Putamen (tissue), 1 donor: ENCODE data around the gene CXCL8.

Experiments
- DNase-seq: peaks from one replicate; pipeline ENCODE4 v3.0.0-alpha.2; 2016; ENCODE audit warnings: low spot score

Gene CXCL8

DNA sequence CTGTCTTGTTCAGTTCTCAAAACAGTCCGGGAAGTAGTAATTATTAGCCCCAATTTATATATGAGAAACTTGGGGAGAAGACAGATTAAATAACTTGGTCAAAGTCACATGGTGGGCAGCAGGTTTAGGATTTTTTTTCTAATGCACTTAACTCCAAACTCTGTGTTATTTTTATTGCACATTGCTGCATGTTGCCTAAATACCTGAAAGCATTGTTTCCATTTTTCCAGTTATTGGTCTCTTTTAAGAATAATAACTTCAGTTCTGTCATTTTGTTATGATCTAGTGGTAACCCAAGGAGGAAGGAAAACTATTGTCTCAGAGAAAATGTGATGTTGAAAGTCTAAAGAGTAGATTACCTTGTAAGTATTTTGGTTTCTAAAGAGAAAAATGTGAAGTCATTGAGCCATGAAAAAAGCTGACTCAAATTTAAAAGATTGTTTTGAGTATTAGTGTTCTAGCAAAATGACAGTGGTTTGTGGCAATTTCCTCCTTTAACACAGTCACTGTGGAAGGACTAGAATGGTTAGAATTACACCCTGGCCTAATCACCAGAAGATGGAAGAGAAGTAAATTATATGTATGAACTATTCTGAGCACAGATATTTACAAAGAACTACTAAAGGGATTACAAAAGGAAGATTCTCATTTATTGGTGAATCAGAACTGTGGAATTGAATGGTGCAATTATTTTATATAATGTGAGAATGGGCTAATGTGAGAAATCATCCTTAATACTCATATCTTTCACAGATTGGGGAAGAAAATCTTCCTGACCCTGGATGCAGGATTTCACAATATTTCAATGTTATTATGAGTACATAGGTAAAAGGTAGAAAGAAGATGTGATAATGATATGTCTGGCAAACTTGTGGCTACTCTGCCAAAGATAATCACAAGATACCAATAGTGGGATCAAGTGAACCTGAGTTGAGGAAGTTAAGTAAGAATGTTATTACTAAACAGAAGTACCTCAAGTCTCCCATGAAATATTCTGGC is 21.7 kb upstream of the CXCL8 start:
- DNase-seq, result no peak

DNA sequence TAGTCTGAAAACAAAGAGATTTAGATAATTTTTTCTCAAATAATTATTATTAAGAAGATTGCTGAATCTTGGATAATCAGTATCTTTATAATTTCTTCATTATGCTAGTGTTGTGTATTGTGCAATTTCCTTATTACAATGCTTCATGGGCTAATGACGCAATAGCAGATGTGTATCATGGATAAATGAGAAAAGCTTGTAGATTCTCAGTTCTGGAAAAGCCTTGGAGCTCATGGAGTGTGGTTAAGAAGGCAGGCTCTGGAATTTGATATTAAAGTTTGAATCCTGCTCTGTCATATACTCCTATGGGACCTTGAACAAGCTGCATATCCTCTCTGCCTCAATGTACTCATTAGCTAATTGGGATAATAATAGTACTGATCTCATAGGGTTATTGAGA is 18.9 kb upstream of the CXCL8 start:
- no peak for DNase-seq

DNA sequence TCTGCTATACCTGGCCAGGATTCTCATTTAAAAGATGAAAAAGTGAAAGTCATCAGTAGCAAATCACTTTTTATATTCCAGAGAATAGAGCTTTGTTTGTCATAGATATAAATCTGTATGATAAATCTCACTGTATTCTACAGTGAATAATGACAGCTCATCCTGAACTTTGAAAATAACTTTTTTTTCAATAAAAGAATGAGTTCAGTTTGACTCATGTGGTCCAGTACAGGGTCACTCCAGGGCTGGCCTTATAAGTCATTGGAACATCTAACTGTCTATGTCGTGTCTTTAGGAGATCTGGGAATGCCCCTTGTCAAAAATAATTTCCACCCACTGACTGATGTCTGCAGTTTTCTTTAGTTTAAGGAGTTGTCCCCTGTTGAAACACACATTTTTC is 18.5 kb upstream of the CXCL8 start:
- no peak for DNase-seq

DNA sequence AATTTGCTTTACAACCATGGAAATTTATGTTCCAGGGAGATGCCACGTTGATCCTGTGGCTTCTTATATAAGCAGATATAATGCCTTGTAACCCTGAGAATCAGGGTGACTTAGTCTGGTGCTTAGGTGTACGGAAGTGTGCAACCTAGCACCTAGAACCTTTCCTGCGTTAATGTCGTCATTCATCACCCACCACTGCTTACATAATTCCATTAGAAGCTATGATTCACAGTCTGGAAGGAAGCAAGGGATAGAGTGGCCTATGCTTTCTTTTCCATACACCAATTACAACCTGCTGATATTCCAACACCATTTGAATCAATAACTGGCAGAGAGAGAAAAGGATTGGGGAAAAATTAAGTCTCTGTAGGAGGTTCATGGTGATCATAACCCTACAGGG is 17.3 kb upstream of the CXCL8 start:
- no peak for DNase-seq

DNA sequence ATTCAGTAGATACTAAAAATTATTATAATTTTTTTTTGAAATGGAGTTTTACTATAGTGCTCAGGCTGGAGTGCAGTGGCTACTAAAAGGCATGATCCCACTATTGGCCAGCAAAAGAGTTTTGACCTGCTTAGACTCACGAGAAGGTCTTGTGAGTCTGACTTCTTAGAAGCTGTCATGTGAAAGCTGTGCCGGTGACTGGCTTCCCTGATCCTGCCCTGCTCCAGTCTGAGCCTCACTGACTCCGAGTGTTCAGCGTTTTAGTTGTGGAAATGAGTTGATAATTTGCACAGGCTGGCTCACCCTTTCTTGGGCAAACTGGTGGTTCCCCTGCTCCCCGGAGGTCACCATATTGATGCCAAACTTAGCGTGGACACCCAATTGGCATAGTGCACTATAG is 16.4 kb upstream of the CXCL8 start:
- DNase-seq, result no peak

DNA sequence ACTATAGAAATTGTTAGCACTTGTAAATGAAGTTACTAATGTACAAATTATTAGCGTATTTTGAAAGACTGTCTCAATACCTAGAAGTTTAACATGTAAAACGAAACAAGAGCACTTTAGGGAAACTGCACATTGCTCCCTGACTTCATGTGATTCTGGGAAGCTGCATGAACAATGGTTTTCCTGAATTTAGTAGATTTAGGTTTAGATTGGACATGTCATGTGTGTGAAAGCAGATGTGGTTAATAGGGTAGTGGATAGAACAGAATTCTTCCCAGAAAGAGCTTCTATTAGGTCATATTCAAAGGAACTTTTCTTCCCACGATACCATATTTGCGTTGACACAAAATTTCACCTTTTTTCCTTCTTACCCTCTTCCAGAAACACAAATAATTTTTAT is 14.9 kb upstream of the CXCL8 start:
- no peak for DNase-seq

DNA sequence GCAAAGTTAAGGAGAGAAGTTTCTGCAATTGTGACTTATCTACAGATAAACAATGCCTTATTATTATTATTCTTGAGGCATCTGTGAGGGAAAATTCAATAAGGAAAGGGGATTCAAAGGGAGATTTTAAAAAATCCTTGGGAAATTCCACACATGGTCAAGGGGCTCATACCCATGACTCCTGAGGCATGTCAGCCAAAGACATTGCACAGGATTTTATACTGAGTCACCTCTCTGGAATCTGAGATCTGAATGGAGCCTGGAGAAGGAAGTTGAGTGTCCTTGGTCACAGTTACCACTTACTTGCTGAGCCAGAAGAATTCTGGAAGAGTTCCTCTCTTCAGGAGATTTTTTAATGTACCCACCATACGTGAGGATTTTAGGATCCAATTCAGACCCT is 14.4 kb upstream of the CXCL8 start:
- no peak for DNase-seq

DNA sequence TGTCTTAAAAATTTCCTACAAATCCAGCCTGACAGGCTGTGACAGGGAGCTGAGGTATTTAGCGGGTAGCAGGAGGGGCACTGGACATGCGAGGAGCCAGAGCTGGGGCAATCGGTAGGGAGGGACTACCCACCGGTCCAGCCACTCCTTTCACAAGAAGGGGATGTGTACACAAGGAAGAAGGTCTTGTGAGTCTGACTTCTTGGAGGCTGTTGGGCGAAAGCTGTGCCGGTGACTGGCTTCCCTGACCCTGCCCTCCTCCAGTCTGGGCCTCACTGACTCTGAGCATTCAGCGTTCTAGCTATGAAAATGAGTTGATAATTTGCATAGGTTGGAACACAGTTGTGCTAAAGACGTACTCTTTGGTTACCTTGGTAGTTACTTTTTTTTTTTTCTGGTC is 12.7 kb upstream of the CXCL8 start:
- DNase-seq, result no peak

DNA sequence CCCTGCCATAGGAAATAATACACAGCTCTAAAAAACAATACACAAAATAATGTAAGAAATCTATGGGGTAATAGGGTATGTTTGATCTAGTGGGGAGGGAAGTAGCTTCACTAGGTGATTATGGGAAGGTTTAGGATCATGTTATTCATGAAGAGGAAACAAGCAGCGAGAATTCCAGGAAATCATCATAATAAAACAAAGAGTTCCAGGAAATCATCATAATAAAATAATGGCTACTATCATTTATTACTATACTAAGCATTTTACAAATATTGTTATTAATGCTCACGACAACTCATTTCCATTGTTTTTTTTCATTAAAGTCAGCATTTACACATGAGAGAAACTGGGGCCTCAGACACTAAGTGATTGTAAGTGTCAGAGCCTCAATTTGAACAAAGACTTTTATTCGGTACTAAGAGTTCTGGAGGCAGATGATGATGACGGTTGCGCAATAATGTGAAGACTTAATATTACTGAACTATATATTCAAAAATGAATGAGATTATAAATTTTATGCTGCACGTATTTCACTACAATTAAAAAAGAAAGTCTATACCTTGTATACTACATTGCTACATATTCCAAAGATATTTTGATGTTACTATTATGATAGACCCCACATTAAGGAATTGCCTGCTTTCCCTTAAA is 12.2 kb upstream of the CXCL8 start:
- DNase-seq, result no peak

DNA sequence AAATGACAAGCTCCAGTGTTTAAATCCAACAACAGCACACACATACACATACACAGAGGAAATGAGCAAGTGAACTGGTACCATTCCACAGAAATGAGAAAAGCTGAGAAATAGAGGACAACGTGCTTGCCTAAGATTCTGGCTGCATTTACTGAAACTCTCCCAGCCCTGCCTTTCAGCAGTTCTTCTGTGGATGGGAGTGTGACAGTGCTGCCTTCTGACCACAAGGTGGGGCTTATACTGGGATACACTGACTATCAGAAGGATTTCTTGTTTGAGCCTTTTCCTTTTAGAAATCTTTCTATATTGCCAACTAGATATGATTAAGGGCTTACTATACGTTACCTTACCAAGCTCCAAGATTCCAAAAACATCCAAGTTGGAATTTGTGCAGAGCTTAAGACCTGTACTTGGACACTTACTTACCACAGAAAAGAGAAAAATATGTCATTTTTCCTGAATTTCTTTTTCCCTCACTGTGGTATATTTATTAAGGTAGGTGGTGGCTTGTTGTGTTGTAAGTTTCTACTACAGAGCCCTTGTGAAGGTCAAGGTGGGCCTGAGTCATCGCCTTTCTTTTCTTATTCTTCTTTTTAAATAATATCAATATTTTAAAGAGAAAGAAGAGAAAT is 10.7 kb upstream of the CXCL8 start:
- peak; percentile 42 for DNase-seq

DNA sequence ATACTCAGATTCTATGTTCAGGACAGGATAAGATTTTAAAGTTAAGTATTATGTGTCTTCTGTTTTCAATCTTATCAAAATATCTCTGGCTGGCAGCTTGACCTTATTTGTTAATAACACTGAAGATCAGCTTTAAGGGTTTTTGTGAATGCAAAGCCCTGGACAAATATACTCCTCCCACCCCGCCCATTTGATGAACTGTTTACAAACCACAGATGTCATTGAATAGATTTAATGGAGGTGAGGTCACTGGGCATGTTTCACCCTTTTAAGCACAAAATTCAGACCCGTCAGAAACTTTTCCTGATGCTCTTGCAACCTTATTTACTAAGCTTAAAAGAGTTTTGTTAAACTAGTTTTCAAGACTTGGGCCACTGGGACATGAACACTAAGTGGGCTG is 10.1 kb upstream of the CXCL8 start:
- no peak for DNase-seq

DNA sequence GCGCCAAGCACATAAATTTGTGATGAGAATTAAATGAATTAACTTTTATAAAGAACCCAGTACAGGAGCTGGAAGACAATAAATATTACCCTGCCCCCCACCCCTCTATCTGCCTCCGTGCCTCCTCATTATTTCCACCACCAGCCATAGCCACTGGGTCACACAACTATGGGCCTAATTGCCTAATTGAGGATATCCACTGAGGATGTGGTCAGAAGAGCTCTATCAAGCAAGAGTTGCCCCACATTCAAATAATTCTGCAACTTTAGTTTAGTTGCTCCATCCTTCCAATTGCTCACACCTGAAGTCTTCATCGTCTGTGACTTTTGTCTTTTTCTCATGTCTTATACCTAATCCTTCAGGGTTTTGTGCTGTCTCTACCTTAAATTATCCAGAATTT is 9.5 kb upstream of the CXCL8 start:
- DNase-seq, result no peak

DNA sequence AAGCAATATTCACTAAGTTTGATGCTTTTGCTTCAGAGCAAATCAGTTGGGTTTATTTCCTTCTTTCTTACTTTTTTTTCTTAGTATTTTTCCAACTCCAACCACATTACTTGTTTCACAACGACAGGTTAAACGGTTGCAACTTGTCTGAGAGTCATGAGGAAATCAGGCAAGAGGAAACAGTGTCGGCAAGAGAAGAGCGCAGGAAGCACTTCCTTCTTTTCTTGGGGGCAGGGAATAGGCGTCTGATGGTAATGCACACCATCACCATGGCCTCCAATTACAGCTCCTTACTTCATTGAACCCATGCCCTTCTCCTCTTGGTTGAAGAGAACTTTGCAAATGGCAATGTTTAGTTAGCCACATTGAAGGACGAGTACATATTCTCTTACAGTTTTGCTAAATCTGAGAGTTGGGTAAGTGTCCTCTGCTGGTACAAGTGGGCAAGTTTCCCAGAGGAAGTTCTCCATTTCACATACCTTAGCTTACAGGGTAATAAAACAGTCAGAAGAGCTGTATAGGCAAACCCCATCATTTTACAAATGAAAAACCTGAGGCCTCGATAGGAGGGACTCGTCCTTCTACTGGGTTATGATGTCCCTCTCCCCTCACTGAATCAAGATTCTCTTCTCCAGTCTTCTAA is 8.3 kb upstream of the CXCL8 start:
- no peak for DNase-seq

DNA sequence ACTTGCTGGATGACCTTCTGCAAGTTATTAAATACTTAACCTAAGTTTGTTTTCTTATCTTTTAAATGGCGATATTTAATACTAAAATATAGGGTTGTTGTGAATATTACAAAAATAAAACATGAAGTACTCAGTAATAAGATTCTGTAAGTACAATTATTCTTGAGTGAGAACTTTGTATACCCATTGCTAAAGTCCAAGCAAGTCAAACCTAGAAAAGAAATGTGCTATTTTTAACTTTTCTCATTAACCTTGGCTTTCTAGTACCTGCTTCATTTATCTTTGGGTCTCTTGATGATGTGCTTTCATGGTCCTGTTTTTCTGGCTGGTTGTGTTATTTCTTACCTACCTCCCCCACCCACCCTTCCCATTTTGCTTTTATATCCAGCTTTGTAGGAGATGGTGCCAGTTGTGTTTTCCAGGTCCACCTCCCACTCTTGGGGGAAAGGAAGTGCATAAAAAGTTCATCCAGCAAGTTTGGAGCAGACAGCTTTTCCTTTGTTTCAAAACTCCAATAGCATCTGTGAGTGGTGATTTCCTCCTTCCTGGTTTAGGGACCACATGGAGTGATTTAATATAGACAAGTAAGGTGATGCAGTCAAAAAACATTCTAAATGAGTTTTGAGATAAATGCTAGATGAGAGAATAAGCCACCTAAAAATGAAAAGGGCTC is 7.5 kb upstream of the CXCL8 start:
- DNase-seq, result no peak

DNA sequence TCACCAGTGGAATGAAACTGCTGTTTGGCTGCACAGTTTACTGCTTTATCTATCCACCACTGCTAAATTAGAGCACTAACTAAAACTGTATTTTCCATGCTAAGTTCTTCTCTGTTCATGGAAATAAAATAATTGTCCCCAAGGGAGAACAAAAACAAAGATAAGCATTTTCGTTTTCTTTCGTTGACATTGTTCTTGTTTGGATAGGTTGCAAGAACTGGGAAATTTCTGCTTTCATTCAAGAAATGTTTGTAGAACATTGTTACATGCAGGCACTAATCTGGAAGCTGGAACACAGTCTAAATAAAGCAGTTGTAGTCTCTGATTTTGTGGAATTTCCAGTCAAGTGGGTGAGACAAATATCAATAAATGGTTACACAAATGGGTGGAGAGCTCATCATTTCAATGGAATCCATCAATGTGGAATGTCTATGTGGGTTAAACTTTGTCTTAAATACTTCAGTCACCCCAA is 5.8 kb upstream of the CXCL8 start:
- no peak for DNase-seq

DNA sequence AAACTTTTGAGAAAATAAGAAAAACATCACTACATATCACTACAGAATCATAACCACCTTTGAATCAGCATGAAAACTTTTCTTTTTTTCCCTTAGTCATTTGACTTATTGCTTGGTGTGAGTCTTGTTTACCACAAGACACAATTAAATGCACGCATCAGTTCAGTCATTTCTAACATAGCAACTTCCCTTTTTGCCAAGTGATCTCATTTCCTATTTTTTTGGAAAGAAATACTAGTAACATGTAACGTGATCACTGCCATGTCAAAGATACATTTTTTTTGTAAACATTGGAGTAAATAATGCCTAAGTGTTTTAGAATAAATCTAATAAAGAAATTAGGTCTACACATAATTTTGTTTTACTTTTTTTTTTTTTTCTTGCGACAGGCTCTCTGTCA is 5.1 kb upstream of the CXCL8 start:
- no peak for DNase-seq

DNA sequence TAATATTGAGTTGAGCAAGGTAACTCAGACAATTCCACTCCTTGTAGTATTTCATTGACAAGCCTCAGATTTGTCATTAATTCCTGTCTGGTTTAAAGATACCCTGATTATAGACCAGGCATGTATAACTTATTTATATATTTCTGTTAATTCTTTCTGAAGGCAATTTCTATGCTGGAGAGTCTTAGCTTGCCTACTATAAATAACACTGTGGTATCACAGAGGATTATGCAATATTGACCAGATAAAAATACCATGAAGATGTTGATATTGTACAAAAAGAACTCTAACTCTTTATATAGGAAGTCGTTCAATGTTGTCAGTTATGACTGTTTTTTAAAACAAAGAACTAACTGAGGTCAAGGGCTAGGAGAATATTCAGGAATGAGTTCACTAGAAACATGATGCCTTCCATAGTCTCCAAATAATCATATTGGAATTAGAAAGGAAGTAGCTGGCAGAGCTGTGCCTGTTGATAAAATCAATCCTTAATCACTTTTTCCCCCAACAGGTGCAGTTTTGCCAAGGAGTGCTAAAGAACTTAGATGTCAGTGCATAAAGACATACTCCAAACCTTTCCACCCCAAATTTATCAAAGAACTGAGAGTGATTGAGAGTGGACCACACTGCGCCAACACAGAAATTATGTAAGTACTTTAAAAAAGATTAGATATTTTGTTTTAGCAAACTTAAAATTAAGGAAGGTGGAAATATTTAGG is 821 bp downstream of the CXCL8 start:
- DNase-seq, result no peak

DNA sequence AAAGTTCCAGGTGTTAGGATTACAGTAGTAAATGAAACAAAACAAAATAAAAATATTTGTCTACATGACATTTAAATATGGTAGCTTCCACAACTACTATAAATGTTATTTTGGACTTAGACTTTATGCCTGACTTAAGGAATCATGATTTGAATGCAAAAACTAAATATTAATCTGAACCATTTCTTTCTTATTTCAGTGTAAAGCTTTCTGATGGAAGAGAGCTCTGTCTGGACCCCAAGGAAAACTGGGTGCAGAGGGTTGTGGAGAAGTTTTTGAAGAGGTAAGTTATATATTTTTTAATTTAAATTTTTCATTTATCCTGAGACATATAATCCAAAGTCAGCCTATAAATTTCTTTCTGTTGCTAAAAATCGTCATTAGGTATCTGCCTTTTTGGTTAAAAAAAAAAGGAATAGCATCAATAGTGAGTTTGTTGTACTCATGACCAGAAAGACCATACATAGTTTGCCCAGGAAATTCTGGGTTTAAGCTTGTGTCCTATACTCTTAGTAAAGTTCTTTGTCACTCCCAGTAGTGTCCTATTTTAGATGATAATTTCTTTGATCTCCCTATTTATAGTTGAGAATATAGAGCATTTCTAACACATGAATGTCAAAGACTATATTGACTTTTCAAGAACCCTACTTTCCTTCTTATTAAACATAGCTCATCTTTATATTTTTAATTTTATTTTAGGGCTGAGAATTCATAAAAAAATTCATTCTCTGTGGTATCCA is 1.6 kb downstream of the CXCL8 start:
- no peak for DNase-seq

DNA sequence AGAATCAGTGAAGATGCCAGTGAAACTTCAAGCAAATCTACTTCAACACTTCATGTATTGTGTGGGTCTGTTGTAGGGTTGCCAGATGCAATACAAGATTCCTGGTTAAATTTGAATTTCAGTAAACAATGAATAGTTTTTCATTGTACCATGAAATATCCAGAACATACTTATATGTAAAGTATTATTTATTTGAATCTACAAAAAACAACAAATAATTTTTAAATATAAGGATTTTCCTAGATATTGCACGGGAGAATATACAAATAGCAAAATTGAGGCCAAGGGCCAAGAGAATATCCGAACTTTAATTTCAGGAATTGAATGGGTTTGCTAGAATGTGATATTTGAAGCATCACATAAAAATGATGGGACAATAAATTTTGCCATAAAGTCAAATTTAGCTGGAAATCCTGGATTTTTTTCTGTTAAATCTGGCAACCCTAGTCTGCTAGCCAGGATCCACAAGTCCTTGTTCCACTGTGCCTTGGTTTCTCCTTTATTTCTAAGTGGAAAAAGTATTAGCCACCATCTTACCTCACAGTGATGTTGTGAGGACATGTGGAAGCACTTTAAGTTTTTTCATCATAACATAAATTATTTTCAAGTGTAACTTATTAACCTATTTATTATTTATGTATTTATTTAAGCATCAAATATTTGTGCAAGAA is 2.3 kb downstream of the CXCL8 start:
- DNase-seq, result no peak

DNA sequence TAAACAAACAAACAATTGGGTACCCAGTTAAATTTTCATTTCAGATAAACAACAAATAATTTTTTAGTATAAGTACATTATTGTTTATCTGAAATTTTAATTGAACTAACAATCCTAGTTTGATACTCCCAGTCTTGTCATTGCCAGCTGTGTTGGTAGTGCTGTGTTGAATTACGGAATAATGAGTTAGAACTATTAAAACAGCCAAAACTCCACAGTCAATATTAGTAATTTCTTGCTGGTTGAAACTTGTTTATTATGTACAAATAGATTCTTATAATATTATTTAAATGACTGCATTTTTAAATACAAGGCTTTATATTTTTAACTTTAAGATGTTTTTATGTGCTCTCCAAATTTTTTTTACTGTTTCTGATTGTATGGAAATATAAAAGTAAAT is 2.9 kb downstream of the CXCL8 start:
- DNase-seq, result no peak
